ENCODE data around the gene POLR1B.
A peak's percentile ranks its signal among the peaks of the same experiment; 100 is the strongest.
"Not testable (repeated sequence)": the region's sequence is repeated elsewhere in the genome, so short reads cannot be mapped to it uniquely, and the experiment has no call there.

The POLR1B gene
- long read RNA-seq, donor 1, full-length matches to known transcripts, result 6 of 6 reads
- long read RNA-seq, donor 1, partial matches to known transcripts, result 0 of 6 reads
- long read RNA-seq, donor 1, other reads (novel, unspliced or antisense), result 0 of 6 reads
- long read RNA-seq, donor 2, full-length matches to known transcripts, result 2 of 2 reads
- long read RNA-seq, donor 2, partial matches to known transcripts, result 0 of 2 reads
- long read RNA-seq, donor 2, other reads (novel, unspliced or antisense), result 0 of 2 reads
- long read RNA-seq, donor 3, full-length matches to known transcripts, result 3 of 3 reads
- long read RNA-seq, donor 3, partial matches to known transcripts, result 0 of 3 reads
- long read RNA-seq, donor 3, other reads (novel, unspliced or antisense), result 0 of 3 reads
- long read RNA-seq, donor 4, full-length matches to known transcripts, result 4 of 4 reads
- long read RNA-seq, donor 4, partial matches to known transcripts, result 0 of 4 reads
- long read RNA-seq, donor 4, other reads (novel, unspliced or antisense), result 0 of 4 reads
- long read RNA-seq, donor 5, full-length matches to known transcripts, result 2 of 2 reads
- long read RNA-seq, donor 5, partial matches to known transcripts, result 0 of 2 reads
- long read RNA-seq, donor 5, other reads (novel, unspliced or antisense), result 0 of 2 reads
- long read RNA-seq, donor 6, result 0 reads
- long read RNA-seq, donor 7, full-length matches to known transcripts, result 2 of 2 reads
- long read RNA-seq, donor 7, partial matches to known transcripts, result 0 of 2 reads
- long read RNA-seq, donor 7, other reads (novel, unspliced or antisense), result 0 of 2 reads
- long read RNA-seq, donor 8, full-length matches to known transcripts, result 5 of 5 reads
- long read RNA-seq, donor 8, partial matches to known transcripts, result 0 of 5 reads
- long read RNA-seq, donor 8, other reads (novel, unspliced or antisense), result 0 of 5 reads

GRCh38 chr2:112542123-112542983 is at the start of gene POLR1B:
TSS of gene POLR1B (plus strand) at chr2:112542465. CDS start at chr2:112542495, 30 bp downstream.
- peak; percentile 99 for DNase-seq

- DNase-seq, result no peak
Observed at GRCh38 chr2:112493048-112493447, 49.2 kb upstream of the POLR1B start.

GRCh38 chr2:112493858-112494648 is 48.2 kb upstream of the POLR1B start:
- no peak for DNase-seq

- DNase-seq, result no peak
Observed at GRCh38 chr2:112494828-112495227, 47.4 kb upstream of the POLR1B start.

- not testable (repeated sequence) for DNase-seq
Observed at GRCh38 chr2:112495878-112496277, 46.4 kb upstream of the POLR1B start.

GRCh38 chr2:112500850-112501484 is 41.3 kb upstream of the POLR1B start:
- DNase-seq, result not testable (repeated sequence)

GRCh38 chr2:112509239-112509998 is 32.8 kb upstream of the POLR1B start:
- not testable (repeated sequence) for DNase-seq

GRCh38 chr2:112516801-112517200 is 25.5 kb upstream of the POLR1B start:
- DNase-seq, result no peak

GRCh38 chr2:112518807-112519206 is 23.5 kb upstream of the POLR1B start:
- no peak for DNase-seq

- no peak for DNase-seq
Observed at GRCh38 chr2:112519506-112519905, 22.8 kb upstream of the POLR1B start.

- no peak for DNase-seq
Observed at GRCh38 chr2:112520234-112520783, 22.0 kb upstream of the POLR1B start.

GRCh38 chr2:112523291-112523777 is 18.9 kb upstream of the POLR1B start:
- DNase-seq, result no peak

- not testable (repeated sequence) for DNase-seq
Observed at GRCh38 chr2:112524276-112524675, 18.0 kb upstream of the POLR1B start.

GRCh38 chr2:112528541-112528940 is 13.7 kb upstream of the POLR1B start:
- DNase-seq, result no peak

- no peak for DNase-seq
Observed at GRCh38 chr2:112529757-112530156, 12.5 kb upstream of the POLR1B start.

- DNase-seq, result no peak
Observed at GRCh38 chr2:112530728-112531127, 11.5 kb upstream of the POLR1B start.

GRCh38 chr2:112534826-112535225 is 7.4 kb upstream of the POLR1B start:
- no peak for DNase-seq

- DNase-seq, result not testable (repeated sequence)
Observed at GRCh38 chr2:112536665-112537064, 5.6 kb upstream of the POLR1B start.

- DNase-seq, result no peak
Observed at GRCh38 chr2:112539306-112539705, 3.0 kb upstream of the POLR1B start.
